HEK293T (cell line): ENCODE results near the gene SNRPA.

ENCODE experiments used
- CTCF ChIA-PET: fragments of 350-600 bp; formaldehyde crosslinking; extraction: SDS; loops from one replicate; lab custom pipeline; 2021; ENCODE audit warnings: antibody characterized with exemption, inconsistent platforms; lab: Yijun Ruan, JAX
- POLR2A ChIA-PET: fragments of 350-600 bp; formaldehyde crosslinking; extraction: SDS; loops from one replicate; lab custom pipeline; 2020; ENCODE audit warnings: antibody characterized with exemption, inconsistent platforms; lab: Yijun Ruan, JAX
- DNase-seq: peaks from one replicate; pipeline ENCODE4 v3.0.0; 2012; ENCODE audit warnings: mixed read lengths; ENCODE audit errors: extremely low spot score
- ARNT ChIP-seq: fragments of 450-650 bp; IDR thresholded peaks from 2 replicates; pipeline ENCODE4 v1.6.1; 2017; ENCODE audit warnings: mild to moderate bottlenecking
- BHLHE40 ChIP-seq: fragments of 450-650 bp; IDR thresholded peaks from 2 replicates; pipeline ENCODE4 v1.6.1; 2016; ENCODE audit warnings: mild to moderate bottlenecking, moderate library complexity, borderline replicate concordance
- CTBP1 ChIP-seq: fragments of 450-650 bp; IDR thresholded peaks from 2 replicates; pipeline ENCODE4 v1.6.1; 2016; ENCODE audit warnings: borderline replicate concordance
- ELF4 ChIP-seq: fragments of 450-650 bp; IDR thresholded peaks from 2 replicates; pipeline ENCODE4 v1.6.1; 2017; ENCODE audit warnings: antibody characterized with exemption
- FOXA1 ChIP-seq: fragments of 450-650 bp; IDR thresholded peaks from 2 replicates; pipeline ENCODE4 v1.6.1; 2016; ENCODE audit warnings: mild to moderate bottlenecking
- FOXK2 ChIP-seq: fragments of 450-650 bp; IDR thresholded peaks from 2 replicates; pipeline ENCODE4 v1.6.1; 2016; ENCODE audit warnings: mild to moderate bottlenecking
- FOXM1 ChIP-seq: fragments of 450-650 bp; IDR thresholded peaks from 2 replicates; pipeline ENCODE4 v1.6.1; 2017; ENCODE audit warnings: mild to moderate bottlenecking, borderline replicate concordance
- HDGF ChIP-seq: fragments of 450-650 bp; IDR thresholded peaks from 2 replicates; pipeline ENCODE4 v1.6.1; 2017; ENCODE audit warnings: antibody characterized with exemption, borderline replicate concordance
- L3MBTL2 ChIP-seq: fragments of 450-650 bp; conservative IDR thresholded peaks from 2 replicates; pipeline ENCODE4 v1.6.1; 2016; ENCODE audit warnings: mild to moderate bottlenecking
- LEF1 ChIP-seq: fragments of 450-650 bp; IDR thresholded peaks from 2 replicates; pipeline ENCODE4 v1.6.1; 2017; ENCODE audit warnings: mild to moderate bottlenecking, borderline replicate concordance
- NFRKB ChIP-seq: fragments of 450-650 bp; IDR thresholded peaks from 2 replicates; pipeline ENCODE4 v1.6.1; 2016; ENCODE audit warnings: mild to moderate bottlenecking, moderate library complexity
- SP1 ChIP-seq: fragments of 450-650 bp; IDR thresholded peaks from 2 replicates; pipeline ENCODE4 v1.6.1; 2017
- SUZ12 ChIP-seq: fragments of 450-650 bp; IDR thresholded peaks from 2 replicates; pipeline ENCODE4 v1.6.1; 2016; ENCODE audit warnings: mild to moderate bottlenecking
- TARDBP ChIP-seq: fragments of 450-650 bp; IDR thresholded peaks from 2 replicates; pipeline ENCODE4 v1.6.1; 2016
- ZNF384 ChIP-seq: fragments of 450-650 bp; IDR thresholded peaks from 2 replicates; pipeline ENCODE4 v1.6.1; 2016
- TF ChIP-seq, protein P1 (sequence below): fragments of 450-650 bp; IDR thresholded peaks from 2 replicates; pipeline ENCODE4 v1.6.1; 2016

The SNRPA gene

DNA sequence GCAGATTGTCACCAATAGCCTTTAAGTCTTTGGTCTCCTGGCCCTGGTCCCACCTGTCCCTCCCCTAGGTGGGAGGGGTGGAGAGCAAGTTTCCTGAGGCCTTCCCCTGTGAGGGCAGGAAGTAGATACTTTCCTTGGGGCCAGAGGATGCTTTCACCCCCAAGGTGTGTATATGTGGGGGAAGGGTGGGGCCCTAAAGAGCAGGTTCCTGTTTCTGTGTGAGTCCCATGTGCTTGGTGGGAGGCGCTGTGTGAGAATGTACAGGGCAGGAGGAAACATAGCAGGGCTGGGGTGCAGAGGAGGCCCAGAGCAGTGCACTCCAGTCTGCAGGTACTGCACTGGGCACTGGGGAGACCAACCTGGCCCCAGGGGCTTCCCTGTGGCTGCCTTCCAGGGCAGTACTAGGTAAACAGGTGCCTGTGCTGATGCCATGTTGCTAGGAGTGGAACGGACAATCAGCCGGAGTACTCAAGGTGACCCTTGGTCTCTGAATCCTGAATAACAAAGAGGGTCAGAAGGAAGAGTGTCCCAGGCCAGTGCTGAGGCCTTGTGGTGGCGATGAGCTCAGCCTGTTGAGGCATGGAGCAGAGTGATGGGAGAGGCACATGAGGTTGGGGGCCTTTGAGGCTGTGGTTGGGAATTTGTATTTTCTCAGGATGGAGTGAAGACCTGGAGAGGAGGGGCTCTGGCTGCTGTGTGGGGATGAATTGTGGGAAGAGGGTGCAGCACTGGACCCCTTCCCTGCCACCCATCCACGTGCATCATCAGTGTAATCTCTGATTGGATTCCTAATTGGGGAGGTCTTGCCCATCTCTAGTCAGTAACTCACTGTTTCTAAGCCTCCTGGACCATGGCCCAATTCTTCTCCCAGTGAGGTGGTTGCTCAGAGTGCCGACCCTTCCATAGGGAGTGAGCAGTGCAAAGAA, 53.1 kb downstream of the SNRPA start:
- CTCF ChIA-PET: no interaction called here
- no peak for TF ChIP-seq HDGF
- no peak for TF ChIP-seq ZNF384
- TF ChIP-seq ELF4: no peak
- no peak for TF ChIP-seq CTBP1
- no peak for TF ChIP-seq LEF1
- no peak for TF ChIP-seq NFRKB
- TF ChIP-seq, protein P1, sequence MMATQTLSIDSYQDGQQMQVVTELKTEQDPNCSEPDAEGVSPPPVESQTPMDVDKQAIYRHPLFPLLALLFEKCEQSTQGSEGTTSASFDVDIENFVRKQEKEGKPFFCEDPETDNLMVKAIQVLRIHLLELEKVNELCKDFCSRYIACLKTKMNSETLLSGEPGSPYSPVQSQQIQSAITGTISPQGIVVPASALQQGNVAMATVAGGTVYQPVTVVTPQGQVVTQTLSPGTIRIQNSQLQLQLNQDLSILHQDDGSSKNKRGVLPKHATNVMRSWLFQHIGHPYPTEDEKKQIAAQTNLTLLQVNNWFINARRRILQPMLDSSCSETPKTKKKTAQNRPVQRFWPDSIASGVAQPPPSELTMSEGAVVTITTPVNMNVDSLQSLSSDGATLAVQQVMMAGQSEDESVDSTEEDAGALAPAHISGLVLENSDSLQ: no peak
- no peak for TF ChIP-seq L3MBTL2
- no peak for TF ChIP-seq FOXA1
- no peak for TF ChIP-seq BHLHE40
- TF ChIP-seq FOXM1: no peak
- no peak for DNase-seq
- POLR2A ChIA-PET: no interaction called here

DNA sequence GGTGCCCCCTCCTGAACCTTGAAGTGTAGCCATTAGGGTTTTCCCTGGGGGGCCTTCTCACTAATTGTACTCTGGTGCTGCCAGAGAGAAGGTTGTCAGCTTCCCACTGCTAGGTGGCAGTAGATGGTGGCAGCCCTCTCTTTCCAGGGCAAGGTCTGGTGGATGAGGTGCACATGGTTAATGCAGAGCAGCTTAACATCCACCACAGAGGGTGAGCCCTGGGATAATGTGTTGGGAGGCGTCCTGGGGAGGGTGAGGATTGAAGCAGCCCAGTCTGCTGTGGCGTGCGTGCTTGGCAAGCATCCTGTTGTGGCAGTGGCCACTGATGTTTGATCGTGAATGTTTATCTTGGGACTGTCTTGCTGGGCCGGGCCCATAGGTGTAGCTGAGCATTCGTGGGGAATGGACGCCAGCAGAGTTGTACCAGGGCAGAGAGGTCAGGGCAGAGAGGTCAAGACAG, 53.8 kb downstream of the SNRPA start:
- TF ChIP-seq FOXA1 (no peak), FOXM1 (no peak), NFRKB (no peak), BHLHE40 (no peak), ARNT (no peak), SUZ12 (no peak), SP1 (no peak), TARDBP (no peak), FOXK2 (no peak), L3MBTL2 (no peak), LEF1 (no peak), HDGF (no peak), CTBP1 (no peak), ELF4 (no peak), ZNF384 (no peak)
- TF ChIP-seq, protein P1: no peak
- POLR2A ChIA-PET: no interaction called here
- CTCF ChIA-PET: no interaction called here
- DNase-seq: no peak

DNA sequence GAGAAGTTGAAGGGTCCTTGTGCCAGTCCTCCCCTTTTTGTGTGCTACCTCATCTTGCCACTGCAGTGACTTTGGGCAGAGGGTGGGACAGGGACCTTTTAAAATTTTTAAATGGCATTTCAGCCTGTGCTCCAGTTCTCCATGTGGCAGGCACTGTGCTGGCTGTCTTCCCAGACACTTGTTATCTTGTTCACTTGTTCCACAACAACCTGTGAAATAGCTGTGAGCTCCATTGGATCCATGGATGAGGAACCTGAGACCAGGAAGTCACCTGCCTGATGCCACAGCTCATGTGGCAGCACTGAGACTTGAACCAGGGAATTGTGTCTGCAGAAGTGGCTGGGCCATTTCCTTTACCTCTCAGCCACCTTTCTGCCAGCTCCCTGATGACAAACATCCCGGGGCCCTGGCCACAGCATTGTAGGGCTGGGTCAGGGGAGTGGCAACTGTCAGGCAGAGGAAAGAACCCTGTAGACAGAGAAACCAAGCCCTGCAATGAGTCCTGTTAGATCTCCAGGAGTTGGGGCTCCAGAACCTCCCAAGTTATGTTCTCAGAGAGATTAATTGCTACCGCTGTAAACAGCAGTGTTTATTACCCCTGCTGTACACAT, 54.4 kb downstream of the SNRPA start:
- POLR2A ChIA-PET: interaction anchor here (1.6 kb wide), 1 partner anchor 55 kb away, joined by 5 read pairs; the partner anchor contains the start of gene ACTMAP
- CTCF ChIA-PET: no interaction called here
- TF ChIP-seq BHLHE40: no peak
- TF ChIP-seq FOXA1: no peak
- TF ChIP-seq ELF4: no peak
- TF ChIP-seq ARNT: no peak
- TF ChIP-seq, protein P1: no peak
- no peak for TF ChIP-seq HDGF
- no peak for TF ChIP-seq TARDBP
- no peak for TF ChIP-seq FOXK2
- no peak for TF ChIP-seq SUZ12
- DNase-seq: no peak

DNA sequence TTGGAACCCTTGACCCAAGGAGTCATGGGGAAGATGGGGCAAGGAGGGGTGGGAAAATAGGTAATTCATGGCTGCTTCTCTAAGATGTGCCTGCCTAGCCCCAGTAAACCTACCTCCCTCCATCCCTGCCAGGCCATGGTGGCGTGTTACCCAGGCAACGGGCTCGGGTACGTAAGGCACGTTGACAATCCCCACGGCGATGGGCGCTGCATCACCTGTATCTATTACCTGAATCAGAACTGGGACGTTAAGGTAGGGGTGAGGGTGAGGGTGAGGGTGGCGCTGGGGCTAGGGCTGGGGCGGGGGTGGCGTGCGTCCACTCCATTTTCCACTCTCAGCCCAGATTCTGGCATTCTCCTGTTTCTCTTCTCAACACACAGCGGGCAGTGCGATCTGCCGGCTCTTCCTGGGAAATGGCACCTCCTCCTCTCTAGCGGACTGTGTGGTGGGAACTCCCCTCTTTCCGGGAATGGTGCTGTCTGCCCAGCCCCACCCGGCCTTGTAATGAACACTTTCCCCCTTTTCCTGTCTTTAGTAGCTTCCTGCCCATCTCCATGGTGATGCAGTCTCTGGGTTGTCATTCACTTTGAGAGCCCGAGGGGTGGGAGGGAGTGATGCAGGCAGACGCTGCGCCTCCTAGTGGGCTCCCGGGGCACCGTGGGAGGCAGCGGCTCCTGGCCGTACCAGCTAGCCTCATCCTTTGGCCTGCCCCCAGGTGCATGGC, 55.6 kb downstream of the SNRPA start:
- no peak for TF ChIP-seq SP1
- TF ChIP-seq TARDBP: no peak
- TF ChIP-seq LEF1: no peak
- TF ChIP-seq, protein P1: peak; percentile 93
- no peak for TF ChIP-seq BHLHE40
- peak; percentile 86 for DNase-seq
- ChIA-PET POLR2A (interaction anchor here (0.9 to 1.6 kb wide), 3 partner anchors 8 to 56 kb away, joined by 3 to 5 read pairs (median 5); partner anchors contain the start of genes ACTMAP and EGLN2), CTCF (interaction anchor here (0.6 to 1.1 kb wide), 6 partner anchors 8 to 171 kb away, joined by 3 to 7 read pairs (median 4); partner anchors contain the start of genes COQ8B, EGLN2, ITPKC and RAB4B)
